GM12878 (cell line): ENCODE data around the gene FLII. TPM values are rescaled to one million over a fixed set of nuclear protein-coding genes. Genes with fewer than 3 reads are reported as not detected.

Experiments used
- ATAC-seq: fragments of 200-7000 bp; cut with Tn5 transposase; 3 replicates; pipeline ENCODE4 v1.9.1; 2020; ENCODE audit warnings: mild to moderate bottlenecking, moderate library complexity
- BruUV-seq: library from RNA; stranded (reverse); fragments of 400-500 nt; replicated peaks from 2 replicates; lab custom pipeline; 2021; lab: Mats Ljungman, UMichigan
- CTCF ChIA-PET: fragments of 300-600 bp; sonication (Branson Sonifier 250); formaldehyde crosslinking; extraction: SDS; loops from one replicate; lab custom pipeline; 2021; ENCODE audit warnings: inconsistent platforms; lab: Yijun Ruan, JAX
- POLR2A ChIA-PET: fragments of 350-600 bp; formaldehyde crosslinking; extraction: SDS; loops from one replicate; lab custom pipeline; 2021; ENCODE audit warnings: inconsistent platforms; lab: Charles Lee
- RAD21 ChIA-PET: fragments of 300-600 bp; sonication (Branson Sonifier 250); formaldehyde crosslinking; loops from one replicate; lab custom pipeline; 2023; ENCODE audit warnings: antibody characterized with exemption; ENCODE audit not compliant: unreplicated experiment; lab: Charles Lee
- SMC1A ChIA-PET: fragments of 300-600 bp; sonication (Branson Sonifier 250); formaldehyde crosslinking; loops from one replicate; lab custom pipeline; 2023; ENCODE audit not compliant: unreplicated experiment, uncharacterized antibody; lab: Charles Lee
- DNase-seq: peaks from one replicate; pipeline ENCODE4 v3.0.0-alpha.2; 2011; ENCODE audit warnings: low read depth, low spot score
- FAIRE-seq: peaks from 3 replicates; lab custom pipeline; 2011; peaks lifted over from hg19 to GRCh38; lab: Jason Lieb, UNC
- H2AFZ ChIP-seq: 2 replicates; pipeline ENCODE4 v1.6.0; 2011; ENCODE audit warnings: low read depth, low read length, control low read depth; ENCODE audit not compliant: control insufficient read depth
- H3K27ac ChIP-seq: 2 replicates; pipeline ENCODE4 v1.5.1; 2011; ENCODE audit warnings: control low read depth; ENCODE audit not compliant: control insufficient read depth, insufficient read depth
- H3K27me3 ChIP-seq, 2 experiments: replicated peaks in 1 of 2; 2 replicates each; pipeline versions ENCODE4 v1.6.0 to v1.6.1; 2011; ENCODE audit warnings: low read length in 1 of 2; ENCODE audit not compliant: control insufficient read depth in 2 of 2, insufficient read depth in 2 of 2
- H3K36me3 ChIP-seq, 2 experiments: 2 replicates each; pipeline ENCODE4 v1.5.1; 2011; ENCODE audit warnings: low read length in 1 of 2; ENCODE audit not compliant: control insufficient read depth in 2 of 2, insufficient read depth in 2 of 2
- H3K4me1 ChIP-seq: 2 replicates; pipeline ENCODE4 v1.6.1; 2011; ENCODE audit warnings: mild to moderate bottlenecking, low read length, moderate library complexity, mixed read lengths; ENCODE audit not compliant: control insufficient read depth, insufficient read depth
- H3K4me2 ChIP-seq: 2 replicates; pipeline ENCODE4 v1.6.0; 2011; ENCODE audit warnings: control low read depth; ENCODE audit not compliant: control insufficient read depth, insufficient read depth
- H3K4me3 ChIP-seq: fragments of 200-600 bp; sonication (generic); 2 replicates; pipeline ENCODE4 v1.5.1; 2016
- H3K79me2 ChIP-seq: 2 replicates; pipeline ENCODE4 v1.6.0; 2011; ENCODE audit warnings: low read length; ENCODE audit not compliant: control insufficient read depth, insufficient read depth
- H3K9ac ChIP-seq: 2 replicates; pipeline ENCODE4 v1.8.0; 2011; ENCODE audit warnings: low read length, control low read depth, mixed read lengths; ENCODE audit not compliant: control insufficient read depth, insufficient read depth
- H3K9me3 ChIP-seq: replicated peaks from 3 replicates; pipeline ENCODE4 v1.5.1; 2011; ENCODE audit warnings: mild to moderate bottlenecking, low read length; ENCODE audit not compliant: control insufficient read depth, insufficient read depth
- H4K20me1 ChIP-seq: 2 replicates; pipeline ENCODE4 v1.6.0; 2011; ENCODE audit not compliant: control insufficient read depth, insufficient read depth
- CHD1 ChIP-seq: IDR thresholded peaks from 2 replicates; pipeline ENCODE4 v1.6.1; 2012; ENCODE audit warnings: low read depth, low read length, improper control_type of control experiment
- E2F4 ChIP-seq: IDR thresholded peaks from 2 replicates; pipeline ENCODE4 v1.6.1; 2012; ENCODE audit warnings: low read depth, low read length, improper control_type of control experiment
- HDGF ChIP-seq: fragments of 450-650 bp; IDR thresholded peaks from 2 replicates; pipeline ENCODE4 v1.6.1; 2016; ENCODE audit warnings: antibody characterized with exemption
- IKZF1 ChIP-seq: fragments of 450-650 bp; conservative IDR thresholded peaks from 2 replicates; pipeline ENCODE4 v1.6.1; 2017; ENCODE audit warnings: antibody characterized with exemption, mild to moderate bottlenecking
- IRF5 ChIP-seq: fragments of 450-650 bp; IDR thresholded peaks from 2 replicates; pipeline ENCODE4 v1.6.1; 2017; ENCODE audit warnings: borderline replicate concordance
- KDM1A ChIP-seq: fragments of 200-600 bp; sonication (generic); IDR thresholded peaks from 2 replicates; pipeline ENCODE4 v1.6.1; 2016; ENCODE audit warnings: borderline replicate concordance
- KLF5 ChIP-seq: fragments of 450-650 bp; IDR thresholded peaks from 2 replicates; pipeline ENCODE4 v1.6.1; 2014; ENCODE audit warnings: mild to moderate bottlenecking; ENCODE audit not compliant: partially characterized antibody
- MAX ChIP-seq: IDR thresholded peaks from 2 replicates; pipeline ENCODE4 v1.6.1; 2012; ENCODE audit warnings: low read depth, low read length, improper control_type of control experiment
- MLLT1 ChIP-seq: fragments of 450-650 bp; IDR thresholded peaks from 2 replicates; pipeline ENCODE4 v1.6.1; 2016; ENCODE audit warnings: mild to moderate bottlenecking
- MYC ChIP-seq: IDR thresholded peaks from 2 replicates; pipeline ENCODE4 v1.6.1; 2011; ENCODE audit warnings: mild to moderate bottlenecking, low read length, moderate library complexity, inconsistent platforms; ENCODE audit not compliant: insufficient read depth, insufficient replicate concordance, insufficient read length, severe bottlenecking
- NBN ChIP-seq: fragments of 450-650 bp; IDR thresholded peaks from 2 replicates; pipeline ENCODE4 v1.6.1; 2016
- RBBP5 ChIP-seq: fragments of 200-600 bp; sonication (generic); conservative IDR thresholded peaks from 2 replicates; pipeline ENCODE4 v1.6.1; 2016
- REST ChIP-seq: IDR thresholded peaks from 2 replicates; pipeline ENCODE4 v1.6.1; 2012; ENCODE audit warnings: mild to moderate bottlenecking, low read depth, low read length
- SIN3A ChIP-seq: IDR thresholded peaks from 2 replicates; pipeline ENCODE4 v1.6.1; 2012; ENCODE audit warnings: low read depth, low read length, improper control_type of control experiment
- SMC3 ChIP-seq: IDR thresholded peaks from 2 replicates; pipeline ENCODE4 v1.6.1; 2011; ENCODE audit warnings: low read length, improper control_type of control experiment, borderline replicate concordance
- ZNF217 ChIP-seq: fragments of 450-650 bp; IDR thresholded peaks from 2 replicates; pipeline ENCODE4 v1.6.1; 2017; ENCODE audit warnings: antibody characterized with exemption, mild to moderate bottlenecking
- WGBS: methylation state at CpG from one replicate; pipeline ENCODE4 v1.1.6; 2016; ENCODE audit warnings: low lambda C conversion rate; ENCODE audit not compliant: insufficient replicate concordance, insufficient coverage; ENCODE audit errors: missing lambda C conversion rate; 5-methylcytosine and 5-hydroxymethylcytosine counted together
- in situ Hi-C: fragments of 300-500 bp; cut with MboI; formaldehyde crosslinking; loops from 9 replicates; pipeline ENCODE4 v1.14.3; 2018; ENCODE audit warnings: mixed read lengths
- intact Hi-C: fragments of 100-400 bp; cut with micrococcal nuclease; formaldehyde crosslinking; loops from one replicate; pipeline ENCODE4 v1.14.2; 2022; ENCODE audit not compliant: unreplicated experiment
- polyA plus RNA-seq, 11 experiments: library from polyadenylated mRNA; depleted of rRNA in 4 of 11; unstranded in 6 of 11; stranded (reverse) in 5 of 11; fragments of >200 nt; fragmentation: Nextera tagmentation in 4 of 11; fragmentation: Illumina TruSeq in 1 of 11; extraction: Ambion mirVana in 4 of 11; extraction: Trizol in 1 of 11; gene quantifications; 1 replicate in 1 of 11; 2 replicates in 10 of 11; pipeline versions ENCODE4 v1.2.1 to v1.2.3, GENCODE V29; 2011 to 2016; ENCODE audit warnings: inconsistent platforms in 2 of 11, missing spikeins in 2 of 11, low read depth in 1 of 11
- total RNA-seq, 4 experiments: library from RNA; depleted of rRNA in 3 of 4; stranded (reverse); fragments of >200 nt in 3 of 4; fragmentation: Illumina TruSeq in 1 of 4; extraction: Trizol in 1 of 4; gene quantifications; 2 replicates each; pipeline versions ENCODE4 v1.2.1 to v1.2.3, GENCODE V29; 2013 to 2021

The FLII gene
- total and polyA plus RNA-seq, 10 of the 15 experiments (the other 5 are each of a cell fraction or from before 2014, with no cell fraction given) = 22.2 to 200 (median 121) TPM

GRCh38 chr17:18195246-18195645 is 63.3 kb downstream of the FLII start:
- BruUV-seq = TSS peak; percentile 16
- ATAC-seq (no peak), DNase-seq (no peak), FAIRE-seq (no peak)
- POLR2A ChIA-PET = no interaction called here
- Histone ChIP-seq H3K4me2 (no peak overlapping the region), H3K4me1 (no peaks in the 10 kb centered on the region), H3K27ac (no peak overlapping the region), H4K20me1 (peaks cover 13% of the 10 kb centered on the region), H3K9ac (no peak overlapping the region), H3K27me3 (no peaks in the 10 kb centered on the region), H2AFZ (no peak overlapping the region), H3K36me3 (peaks cover 30 to 49% of the 10 kb centered on the region in 2 experiments), H3K4me3 (no peak overlapping the region), H3K79me2 (peaks cover 55% of the 10 kb centered on the region), H3K9me3 (no peaks in the 10 kb centered on the region)
- 98% methylated on average over 5 of the region's 5 CpGs for WGBS
- SMC1A ChIA-PET = no interaction called here
- RAD21 ChIA-PET = no interaction called here
- CTCF ChIA-PET = no interaction called here
- intact Hi-C loops (no loop called here), in situ Hi-C loops (no loop called here)
- TF ChIP-seq E2F4 (no peak), KLF5 (no peak), REST (no peak), ZNF217 (no peak), HDGF (no peak), CHD1 (no peak), NBN (no peak), MYC (no peak), MAX (no peak), IKZF1 (no peak), SMC3 (no peak), RBBP5 (no peak), MLLT1 (no peak), SIN3A (no peak), IRF5 (no peak), KDM1A (no peak)
